Panc1 (cell line): ENCODE results near the gene DPT. TPM values are rescaled to one million over a fixed set of nuclear protein-coding genes. Genes with fewer than 3 reads are reported as not detected.

ENCODE experiments used
- ATAC-seq: fragments of 200-7000 bp; cut with Tn5 transposase; 2 replicates; pipeline ENCODE4 v1.9.1; 2020; ENCODE audit warnings: mild to moderate bottlenecking, moderate library complexity
- BruUV-seq: library from RNA; stranded (reverse); fragments of 400-500 nt; replicated peaks from 2 replicates; lab custom pipeline; 2021; lab: Mats Ljungman, UMichigan
- CTCF ChIA-PET: fragments of 300-600 bp; sonication (Branson Sonifier 250); formaldehyde crosslinking; loops from one replicate; lab custom pipeline; 2022; ENCODE audit warnings: antibody characterized with exemption; lab: Charles Lee
- POLR2A ChIA-PET: fragments of 300-600 bp; sonication (Branson Sonifier 250); formaldehyde crosslinking; loops from one replicate; lab custom pipeline; 2022; ENCODE audit warnings: antibody characterized with exemption; lab: Charles Lee
- DNase-seq: peaks from one replicate; pipeline ENCODE4 v3.0.0-alpha.2; 2010; ENCODE audit warnings: low read depth, low spot score
- H3K27ac ChIP-seq: 2 replicates; pipeline ENCODE4 v1.5.1; 2011; ENCODE audit warnings: mild to moderate bottlenecking, low read length, inconsistent platforms
- H3K27me3 ChIP-seq: fragments of 200-500 bp; sonication (Bioruptor generic); 2 replicates; pipeline ENCODE4 v1.6.0; 2014; ENCODE audit warnings: low read length, inconsistent platforms; ENCODE audit not compliant: control insufficient read depth, insufficient read depth
- H3K36me3 ChIP-seq: fragments of 200-500 bp; sonication (Bioruptor generic); 2 replicates; pipeline ENCODE4 v1.5.1; 2014; ENCODE audit warnings: inconsistent platforms, mild to moderate bottlenecking, low read length, moderate library complexity; ENCODE audit not compliant: control insufficient read depth, insufficient read depth
- H3K4me1 ChIP-seq: 2 replicates; pipeline ENCODE4 v1.5.1; 2011; ENCODE audit warnings: inconsistent platforms, mild to moderate bottlenecking, low read length, moderate library complexity; ENCODE audit not compliant: control insufficient read depth, insufficient read depth
- H3K4me3 ChIP-seq, 2 experiments: 2 replicates each; pipeline ENCODE4 v1.5.1; 2011 to 2012; ENCODE audit warnings: low read depth in 2 of 2, low read length in 2 of 2, mild to moderate bottlenecking in 2 of 2, inconsistent platforms in 1 of 2, moderate library complexity in 1 of 2
- H3K9me3 ChIP-seq: fragments of 200-500 bp; sonication (Bioruptor generic); 2 replicates; pipeline ENCODE4 v1.5.1; 2014; ENCODE audit warnings: low read depth, mild to moderate bottlenecking, inconsistent platforms, low read length, moderate library complexity; ENCODE audit not compliant: control insufficient read depth, insufficient read depth
- CTCF ChIP-seq: fragments of 450-650 bp; IDR thresholded peaks from 2 replicates; pipeline ENCODE4 v1.5.1; 2017; ENCODE audit warnings: mild to moderate bottlenecking
- POLR2AphosphoS5 ChIP-seq: IDR thresholded peaks from 2 replicates; pipeline ENCODE4 v1.6.1; 2012; ENCODE audit warnings: mild to moderate bottlenecking, low read depth, low read length, moderate library complexity
- REST ChIP-seq, 2 experiments: IDR thresholded peaks; 2 replicates each; pipeline ENCODE4 v1.6.1; 2011 to 2012; ENCODE audit warnings: low read depth in 2 of 2, control low read depth in 1 of 2, low read length in 1 of 2, mild to moderate bottlenecking in 1 of 2, moderate library complexity in 1 of 2; ENCODE audit not compliant: insufficient read depth in 1 of 2
- SIN3A ChIP-seq: IDR thresholded peaks from 2 replicates; pipeline ENCODE4 v1.6.1; 2012; ENCODE audit warnings: low read depth, mild to moderate bottlenecking, low read length, moderate library complexity, borderline replicate concordance; ENCODE audit not compliant: insufficient read depth
- TCF7L2 ChIP-seq: IDR thresholded peaks from 2 replicates; pipeline ENCODE4 v1.6.1; 2011; ENCODE audit warnings: mild to moderate bottlenecking, low read depth, low read length, inconsistent platforms
- in situ Hi-C: cut with HindIII; loops from 2 replicates; pipeline ENCODE4 v1.10.0; 2016; ENCODE audit warnings: low sequenced_read_pairs, low pct_unique_long_range_greater_than_20kb
- intact Hi-C: fragments of 100-400 bp; cut with micrococcal nuclease; formaldehyde crosslinking; loops from one replicate; pipeline ENCODE4 v1.10.0; 2022; ENCODE audit not compliant: unreplicated experiment
- total RNA-seq: library from RNA; stranded (reverse); gene quantifications from one replicate; pipeline ENCODE4 v1.2.1, GENCODE V29; 2021; ENCODE audit not compliant: unreplicated experiment

The DPT gene
- total RNA-seq, 1 experiment from 2014 or later = not detected

- intact Hi-C loops = no loop called here
- DNase-seq = no peak
- POLR2A ChIA-PET = no interaction called here
- Histone ChIP-seq H3K36me3 (no peaks in the 10 kb centered on the region), H3K9me3 (no peaks in the 10 kb centered on the region), H3K27ac (no peak overlapping the region), H3K27me3 (no peaks in the 10 kb centered on the region), H3K4me3 (no peak overlapping the region), H3K4me1 (no peaks in the 10 kb centered on the region)
- no TSS peak for BruUV-seq
- no peak for TF ChIP-seq SIN3A
- no peak for TF ChIP-seq CTCF
- no peak for TF ChIP-seq TCF7L2
- ATAC-seq = no peak
- in situ Hi-C loops = no loop called here
- CTCF ChIA-PET = no interaction called here
These were observed 37.6 kb upstream of the DPT start for GRCh38 chr1:168766568-168766967.

GRCh38 chr1:168763031-168763430, 34.0 kb upstream of the DPT start:
- no peak for TF ChIP-seq CTCF
- no peak for TF ChIP-seq TCF7L2
- no peak for TF ChIP-seq SIN3A
- no peak for TF ChIP-seq POLR2AphosphoS5
- TF ChIP-seq REST (IDR thresholded peaks at IDR 0.05; ENCODE audit: insufficient read depth in 1 of 2, low read depth in 2 of 2, low read length in 1 of 2) = no peak
- ATAC-seq = no peak
- H3K4me1 ChIP-seq = no peaks in the 10 kb centered on the region
- DNase-seq = no peak
- no peaks in the 10 kb centered on the region for H3K27me3 ChIP-seq
- H3K4me3 ChIP-seq = no peak overlapping the region
- intact Hi-C loops = no loop called here
- no peaks in the 10 kb centered on the region for H3K9me3 ChIP-seq
- H3K27ac ChIP-seq = no peak overlapping the region
- CTCF ChIA-PET = no interaction called here
- no peaks in the 10 kb centered on the region for H3K36me3 ChIP-seq
- in situ Hi-C loops = no loop called here
- BruUV-seq = no TSS peak
- POLR2A ChIA-PET = no interaction called here
